K562 (cell line): ENCODE data around the gene CHRM1. TPM values are rescaled to one million over a fixed set of nuclear protein-coding genes. Genes with fewer than 3 reads are reported as not detected.

Experiments used
- ADNP ChIP-seq: fragments of 200-800 bp; sonication (Bioruptor generic); IDR thresholded peaks from 2 replicates; pipeline ENCODE4 v1.6.1; 2016; ENCODE audit warnings: missing genetic modification characterization, missing compliant biosample characterization
- BRF1 ChIP-seq: IDR thresholded peaks from 3 replicates; pipeline ENCODE4 v1.6.1; 2011; ENCODE audit warnings: borderline replicate concordance, mild to moderate bottlenecking; ENCODE audit not compliant: insufficient read length; ENCODE audit errors: extremely low read depth
- CHAMP1 ChIP-seq: fragments of 450-650 bp; IDR thresholded peaks from 2 replicates; pipeline ENCODE4 v1.6.1; 2016; ENCODE audit warnings: mild to moderate bottlenecking
- DACH1 ChIP-seq: fragments of 450-650 bp; IDR thresholded peaks from 2 replicates; pipeline ENCODE4 v1.6.1; 2018; ENCODE audit not compliant: partially characterized antibody
- ETS2 ChIP-seq: IDR thresholded peaks from 2 replicates; pipeline ENCODE4 v1.6.1; 2016; ENCODE audit warnings: borderline replicate concordance, missing genetic modification characterization, mild to moderate bottlenecking, moderate library complexity, missing compliant biosample characterization; ENCODE audit not compliant: poor library complexity, severe bottlenecking
- ID3 ChIP-seq, 2 experiments: fragments of 250-450 bp in 1 of 2; fragments of 450-650 bp in 1 of 2; sonication (Bioruptor Pico) in 1 of 2; IDR thresholded peaks; 2 replicates each; pipeline versions ENCODE4 v1.6.1 to v1.8.0; 2016 to 2021; ENCODE audit warnings: mild to moderate bottlenecking in 2 of 2, moderate library complexity in 2 of 2, missing compliant biosample characterization in 1 of 2, missing genetic modification characterization in 1 of 2
- MECOM ChIP-seq: fragments of 250-450 bp; sonication (Bioruptor Pico); IDR thresholded peaks from 2 replicates; pipeline ENCODE4 v1.8.0; 2022; ENCODE audit warnings: inconsistent platforms
- MED1 ChIP-seq: sonication (generic); formaldehyde crosslinking; IDR thresholded peaks from 2 replicates; pipeline ENCODE4 v1.8.1; 2023; ENCODE audit warnings: missing genetic modification reagents, borderline replicate concordance
- NR1H2 ChIP-seq: sonication (generic); formaldehyde crosslinking; IDR thresholded peaks from 2 replicates; pipeline ENCODE4 v1.4.0; 2020; ENCODE audit warnings: mild to moderate bottlenecking, missing genetic modification reagents
- PBX2 ChIP-seq, 2 experiments: IDR thresholded peaks in 1 of 2; conservative IDR thresholded peaks in 1 of 2; 2 replicates each; pipeline ENCODE4 v1.6.1; 2016; ENCODE audit warnings: low read depth in 2 of 2, mild to moderate bottlenecking in 1 of 2, missing compliant biosample characterization in 1 of 2, missing genetic modification characterization in 1 of 2, moderate library complexity in 1 of 2
- PCBP2 ChIP-seq: fragments of 200-400 bp; formaldehyde crosslinking; IDR thresholded peaks from 2 replicates; pipeline ENCODE4 v1.6.1; 2018; ENCODE audit warnings: low read length, low read depth, mild to moderate bottlenecking, moderate library complexity; ENCODE audit not compliant: poor library complexity, severe bottlenecking
- SNIP1 ChIP-seq: fragments of 450-650 bp; IDR thresholded peaks from 2 replicates; pipeline ENCODE4 v1.7.1; 2017; ENCODE audit warnings: low read depth, mild to moderate bottlenecking
- SPI1 ChIP-seq: IDR thresholded peaks from 2 replicates; pipeline ENCODE4 v1.6.1; 2011; ENCODE audit warnings: low read depth, low read length, control low read depth, borderline replicate concordance
- TEAD2 ChIP-seq: fragments of 450-650 bp; IDR thresholded peaks from 2 replicates; pipeline ENCODE4 v1.6.1; 2016; ENCODE audit warnings: missing genetic modification characterization, control low read depth, missing compliant biosample characterization
- THRAP3 ChIP-seq: fragments of 450-650 bp; IDR thresholded peaks from 2 replicates; pipeline ENCODE4 v1.6.1; 2016; ENCODE audit warnings: mild to moderate bottlenecking, inconsistent platforms, borderline replicate concordance
- TRIM28 ChIP-seq: fragments of 450-650 bp; IDR thresholded peaks from 2 replicates; pipeline ENCODE4 v1.6.1; 2017
- XRCC4 ChIP-seq: IDR thresholded peaks from one replicate; pipeline ENCODE4 v1.6.1; 2011; ENCODE audit not compliant: insufficient read depth, insufficient read length; ENCODE audit errors: extremely low read depth
- ZNF551 ChIP-seq: fragments of 250-450 bp; sonication (Bioruptor Pico); IDR thresholded peaks from 2 replicates; pipeline ENCODE4 v1.5.0; 2021; ENCODE audit warnings: mild to moderate bottlenecking, moderate library complexity
- ZSCAN29 ChIP-seq: fragments of 450-650 bp; IDR thresholded peaks from 2 replicates; pipeline ENCODE4 v1.6.1; 2017
- polyA plus RNA-seq, 8 experiments: library from polyadenylated mRNA; depleted of rRNA in 4 of 8; stranded (reverse) in 5 of 8; unstranded in 3 of 8; fragments of >200 nt; fragmentation: Nextera tagmentation in 2 of 8; fragmentation: Illumina TruSeq in 1 of 8; extraction: Ambion mirVana in 2 of 8; extraction: Trizol in 1 of 8; gene quantifications; 2 replicates each; pipeline versions ENCODE4 v1.2.1 to v1.2.3, GENCODE V29; 2011 to 2014; ENCODE audit warnings: inconsistent platforms in 1 of 8, missing spikeins in 1 of 8
- total RNA-seq, 7 experiments: library from RNA; depleted of rRNA in 6 of 7; stranded (reverse); fragments of >200 nt in 6 of 7; fragmentation: Illumina TruSeq in 2 of 7; extraction: Trizol in 2 of 7; gene quantifications; 2 replicates each; pipeline versions ENCODE4 v1.2.1 to v1.2.3, GENCODE V29; 2011 to 2021; ENCODE audit warnings: low replicate concordance in 1 of 7

CHRM1 gene
- total and polyA plus RNA-seq, 9 of the 15 experiments (the other 6 are each of a cell fraction or from before 2014, with no cell fraction given) = not detected

GRCh38 chr11:62880803-62881578 lies 40.2 kb downstream of the CHRM1 start, which contains the start of gene SLC3A2 (continued):
- TF ChIP-seq TEAD2 (tag) = no peak
- TF ChIP-seq CHAMP1 = no peak
- peak; percentile 49; the same call in 1 of the 2 replicates for TF ChIP-seq THRAP3
- no peak for TF ChIP-seq DACH1
- no peak for TF ChIP-seq TRIM28
- no peak; the same call in 1 of the 2 replicates for TF ChIP-seq SNIP1
- TF ChIP-seq ZNF551 (CRISPR knock-in tag) = no peak
- TF ChIP-seq MED1 (CRISPR knock-in tag) = 0 out of 2 replicates have a peak, but pooled peaks have one; percentile 24
- no peak for TF ChIP-seq ID3 (CRISPR knock-in tag; IDR thresholded peaks at IDR 0.05)
- TF ChIP-seq ID3 (tag; IDR thresholded peaks at IDR 0.05) = peak; percentile 95
- no peak for TF ChIP-seq MECOM (CRISPR knock-in tag)
- no peak for TF ChIP-seq PCBP2
- no peak for TF ChIP-seq PBX2 (CRISPR knock-in tag; IDR thresholded peaks at IDR 0.05; ENCODE audit: low read depth)
- no peak for TF ChIP-seq PBX2 (tag; conservative IDR thresholded peaks at IDR 0.05; ENCODE audit: low read depth)
- TF ChIP-seq ZSCAN29 = no peak
- peak; percentile 92 for TF ChIP-seq NR1H2 (CRISPR knock-in tag)
- TF ChIP-seq ADNP (tag) = no peak
- TF ChIP-seq XRCC4 = no peak
- TF ChIP-seq ETS2 (tag) = no peak
- TF ChIP-seq BRF1 = no peak
- TF ChIP-seq SPI1 = no peak
